GM18870 (cell line): Measurements from ENCODE around the gene FAM83G.
A peak's percentile ranks its signal among the peaks of the same experiment; 100 is the strongest.
"Not testable (repeated sequence)": the region's sequence is repeated elsewhere in the genome, so short reads cannot be mapped to it uniquely, and the experiment has no call there.

Experiments used
- ATAC-seq: cut with Tn5 transposase; IDR thresholded peaks from one replicate; pipeline ENCODE4 v1.9.1; 2021; ENCODE audit warnings: moderate library complexity; ENCODE audit not compliant: unreplicated experiment

The FAM83G gene

DNA sequence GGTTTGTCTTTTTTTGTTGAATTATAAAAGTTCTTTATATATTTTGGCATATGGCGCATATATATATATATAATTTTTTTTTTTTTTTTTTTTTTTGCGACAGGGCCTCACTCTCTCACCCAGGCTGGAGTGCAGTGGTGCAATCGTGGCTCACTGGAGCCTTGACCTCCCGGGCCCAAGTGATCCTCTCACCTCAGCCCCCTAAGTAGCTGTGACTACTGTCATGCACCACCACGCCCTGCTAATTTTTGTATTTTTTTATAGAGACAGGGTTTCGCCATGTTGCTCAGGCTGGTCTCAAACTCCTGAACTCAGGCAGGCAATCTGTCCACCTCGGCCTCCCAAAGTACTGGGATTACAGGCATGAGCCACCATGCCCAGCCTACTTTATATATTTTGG lies 82.0 kb downstream of the FAM83G start:
- ATAC-seq = not testable (repeated sequence)

DNA sequence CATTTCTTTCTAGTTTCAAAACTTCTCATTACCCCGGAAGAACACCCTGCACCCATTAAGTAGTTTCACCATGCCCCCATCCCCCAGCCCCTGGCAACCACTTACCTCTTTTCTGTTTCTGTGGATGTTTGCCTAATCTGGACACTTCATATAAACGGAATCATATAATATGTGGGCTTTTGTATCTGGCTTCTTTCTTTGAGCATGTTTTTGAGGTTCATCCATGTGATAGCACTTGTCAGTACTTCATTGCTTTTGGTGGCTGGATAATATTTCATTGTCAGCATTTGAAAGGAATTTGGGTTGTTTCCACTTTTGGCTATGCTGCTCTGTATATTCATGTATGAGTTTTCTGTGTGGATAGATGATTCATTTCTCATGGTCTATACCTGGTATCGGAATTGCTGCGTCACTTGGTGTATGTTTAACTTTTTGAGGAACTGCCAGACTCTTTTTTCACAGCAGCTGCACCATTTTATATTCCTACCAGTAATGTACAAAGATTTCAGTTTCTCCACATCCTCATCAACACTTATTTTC lies 82.6 kb downstream of the FAM83G start:
- peak; percentile 76 for ATAC-seq

DNA sequence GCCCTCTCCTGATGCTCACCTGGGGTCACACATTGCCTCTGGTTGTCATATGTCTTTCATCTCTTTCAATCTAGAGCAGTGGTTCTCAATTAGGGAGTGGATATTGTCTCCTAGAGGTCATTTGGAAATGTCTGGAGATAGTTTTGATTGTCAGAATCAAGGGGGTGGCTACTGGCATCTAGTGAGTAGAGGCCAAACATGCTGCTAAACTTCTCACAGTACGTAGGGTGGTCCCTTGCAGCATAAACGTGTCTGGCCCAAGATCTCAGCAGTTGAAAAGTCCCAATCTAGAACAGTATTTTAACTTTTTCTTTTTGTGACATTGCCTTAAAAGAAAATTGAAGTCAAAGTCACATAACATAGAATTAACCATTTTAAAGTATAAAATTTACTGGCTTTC lies 83.1 kb downstream of the FAM83G start:
- ATAC-seq = no peak

DNA sequence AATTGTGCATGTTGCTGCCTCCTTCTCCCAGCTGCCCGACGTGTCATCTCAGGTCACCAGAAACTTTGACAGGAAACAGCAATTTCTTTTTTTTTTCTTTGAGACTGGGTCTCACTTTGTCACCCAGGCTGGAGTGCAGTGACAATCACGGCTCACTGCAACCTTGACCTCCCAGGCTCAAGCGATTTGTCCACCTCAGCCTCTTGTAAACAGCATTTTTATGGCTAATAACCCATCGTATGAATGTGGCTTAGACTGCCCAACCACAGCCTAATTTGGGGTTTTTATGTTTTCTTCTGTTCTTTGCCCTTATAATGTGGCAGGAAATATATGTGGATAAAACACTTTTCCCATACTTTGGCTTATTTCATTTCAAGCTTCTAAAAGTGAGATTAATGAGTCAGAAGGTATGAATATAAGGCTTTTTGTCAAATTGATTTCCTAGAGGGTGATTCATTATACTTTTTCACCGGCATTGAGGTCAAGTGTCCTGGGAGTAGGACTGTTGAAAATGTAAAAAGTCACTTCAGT lies 83.6 kb downstream of the FAM83G start:
- ATAC-seq = no peak

DNA sequence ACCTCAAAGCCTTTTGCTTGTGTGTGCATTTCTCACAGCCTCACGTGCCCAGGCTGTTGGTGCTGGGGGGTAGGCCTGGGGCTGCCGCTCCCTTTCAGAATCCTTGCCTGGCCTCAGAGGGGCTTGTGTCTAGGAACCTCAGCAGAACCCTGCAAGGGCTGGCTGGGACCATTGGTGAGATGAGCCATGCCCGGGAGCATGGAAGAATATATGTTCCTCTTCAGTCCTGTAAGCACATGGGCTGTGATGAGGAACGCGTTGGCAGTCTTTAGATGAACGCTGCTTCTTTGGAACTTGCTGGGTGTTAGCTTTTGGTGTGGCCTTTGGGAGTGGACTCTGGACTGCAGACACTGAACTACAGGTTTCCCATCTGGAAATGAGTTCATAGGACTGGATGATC lies 84.6 kb downstream of the FAM83G start:
- ATAC-seq = no peak
